Right ventricle myocardium inferior (tissue), 1 donor: Measurements from ENCODE around the gene CACNG6. TPM values are rescaled to one million over a fixed set of nuclear protein-coding genes. Genes with fewer than 3 reads are reported as not detected.
"Not testable (repeated sequence)": the region's sequence is repeated elsewhere in the genome, so short reads cannot be mapped to it uniquely, and the experiment has no call there.

Experiments used
- ATAC-seq: fragments of 200-7000 bp; cut with Tn5 transposase; one replicate; pipeline ENCODE4 v1.9.1; 2020; ENCODE audit warnings: mild to moderate bottlenecking, moderate library complexity
- DNase-seq: peaks from one replicate; pipeline ENCODE4 v3.0.0; 2021; ENCODE audit errors: missing footprints
- intact Hi-C: fragments of 100-400 bp; cut with DNase I; formaldehyde crosslinking; loops from one replicate; pipeline ENCODE4 v1.11.0; 2022
- long read RNA-seq: library from polyadenylated mRNA; unstranded; transcript quantifications from one replicate; pipeline ENCODE4 v2.0.0, GENCODE V29; 2021
- total RNA-seq: library from RNA; stranded (reverse); fragmentation: NEBNext Ultra II Directional; extraction: Animal tissue kit (Norgen Biotek cat#: 25700); gene quantifications from one replicate; pipeline ENCODE4 v1.2.1, GENCODE V29; 2021
- donor health status: DM: no; HTN: yes; CAD: no; lungs with severe emphysema.

Gene CACNG6
- total RNA-seq, result not detected
- long read RNA-seq, result 0 reads

- intact Hi-C loops, result no loop called here
- DNase-seq, result no peak
- ATAC-seq, result no peak
Measured at GRCh38 chr19:53991224-53992113, at the start of gene CACNG6. Gene CACNG6, plus strand, starts transcription at chr19:53991637. Its CDS starts 1,241 bp downstream, at chr19:53992878.

- intact Hi-C loops, result no loop called here
- DNase-seq (no peak), ATAC-seq (no peak)
Measured at GRCh38 chr19:53942001-53942786, 49.2 kb upstream of the CACNG6 start.

- DNase-seq (no peak), ATAC-seq (no peak)
- intact Hi-C loops, result no loop called here
Measured at GRCh38 chr19:53944416-53944815, 47.0 kb upstream of the CACNG6 start.

- DNase-seq (no peak), ATAC-seq (no peak)
- intact Hi-C loops, result no loop called here
Measured at GRCh38 chr19:53944933-53945332, 46.5 kb upstream of the CACNG6 start.

GRCh38 chr19:53945441-53945840 lies 46.0 kb upstream of the CACNG6 start:
- intact Hi-C loops, result no loop called here
- no peak for ATAC-seq
- DNase-seq, result no peak

GRCh38 chr19:53945998-53946397 lies 45.4 kb upstream of the CACNG6 start:
- no peak for ATAC-seq
- intact Hi-C loops, result no loop called here
- DNase-seq, result no peak

- ATAC-seq, result no peak
- intact Hi-C loops, result no loop called here
- no peak for DNase-seq
Measured at GRCh38 chr19:53947624-53948023, 43.8 kb upstream of the CACNG6 start.

GRCh38 chr19:53948611-53949010 lies 42.8 kb upstream of the CACNG6 start:
- ATAC-seq, intact Hi-C loops, DNase-seq: not testable (repeated sequence)

GRCh38 chr19:53951436-53951835 lies 40.0 kb upstream of the CACNG6 start:
- DNase-seq (no peak), ATAC-seq (no peak)
- intact Hi-C loops, result no loop called here

GRCh38 chr19:53951947-53952346 lies 39.5 kb upstream of the CACNG6 start:
- ATAC-seq, result no peak

GRCh38 chr19:53953383-53953782 lies 38.1 kb upstream of the CACNG6 start:
- intact Hi-C loops, result no loop called here
- ATAC-seq, result no peak
- DNase-seq, result no peak

More at GRCh38 chr19:53951947-53952346, 39.5 kb upstream of the CACNG6 start:
- intact Hi-C loops, result no loop called here
- DNase-seq, result no peak

- intact Hi-C loops, result no loop called here
- DNase-seq, result no peak
- no peak for ATAC-seq
Measured at GRCh38 chr19:53957448-53958167, 33.8 kb upstream of the CACNG6 start.

- intact Hi-C loops, result no loop called here
- DNase-seq, result no peak
- ATAC-seq, result no peak
Measured at GRCh38 chr19:53958168-53958571, 33.3 kb upstream of the CACNG6 start.

- intact Hi-C loops, result no loop called here
Measured at GRCh38 chr19:53958823-53959757, 32.3 kb upstream of the CACNG6 start.

GRCh38 chr19:53960187-53960586 lies 31.2 kb upstream of the CACNG6 start:
- no peak for ATAC-seq
- intact Hi-C loops, result no loop called here
- no peak for DNase-seq

More at GRCh38 chr19:53958823-53959757, 32.3 kb upstream of the CACNG6 start:
- ATAC-seq (no peak), DNase-seq (no peak)

- no peak for DNase-seq
- intact Hi-C loops, result no loop called here
- ATAC-seq, result no peak
Measured at GRCh38 chr19:53960886-53961285, 30.6 kb upstream of the CACNG6 start.

- intact Hi-C loops, result no loop called here
- no peak for ATAC-seq
Measured at GRCh38 chr19:53961523-53962356, 29.7 kb upstream of the CACNG6 start.

More at GRCh38 chr19:53961523-53962356, 29.7 kb upstream of the CACNG6 start:
- DNase-seq, result no peak
